Activated T-cell treated with anti-CD3 and anti-CD28 coated beads for 1 hour (primary cell): ENCODE data around the gene HLF.

Source experiments
- DNase-seq: peaks from one replicate; pipeline ENCODE4 v3.0.0-alpha.2; 2020; ENCODE audit warnings: low read depth

The HLF gene

GRCh38 chr17:55354941-55355340, 90.2 kb downstream of the HLF start:
- DNase-seq = no peak

- peak; percentile 53 for DNase-seq
These were observed 91.9 kb downstream of the HLF start for GRCh38 chr17:55356434-55357328.

- no peak for DNase-seq
These were observed 96.2 kb downstream of the HLF start for GRCh38 chr17:55360971-55361370.

GRCh38 chr17:55363033-55363432, 98.3 kb downstream of the HLF start:
- DNase-seq = no peak

- DNase-seq = no peak
These were observed 101.3 kb downstream of the HLF start for GRCh38 chr17:55366020-55366481.

GRCh38 chr17:55368706-55369105, 103.9 kb downstream of the HLF start:
- no peak for DNase-seq
